CD4-positive, alpha-beta T cell (primary cell): ENCODE results near the gene ZMYND15. TPM values are rescaled to one million over a fixed set of nuclear protein-coding genes. Genes with fewer than 3 reads are reported as not detected.

ENCODE experiments used
- ATAC-seq: fragments of 200-7000 bp; cut with Tn5 transposase; one replicate; pipeline ENCODE4 v1.10.0; 2022; ENCODE audit warnings: mild to moderate bottlenecking; ENCODE audit not compliant: poor library complexity
- CTCF ChIA-PET: fragments of 350-600 bp; sonication (Branson Sonifier 250); formaldehyde crosslinking; loops from one replicate; lab custom pipeline; 2021; ENCODE audit warnings: antibody characterized with exemption, inconsistent platforms; lab: Charles Lee
- POLR2A ChIA-PET: fragments of 350-600 bp; sonication (Branson Sonifier 250); formaldehyde crosslinking; loops from one replicate; lab custom pipeline; 2021; ENCODE audit warnings: antibody characterized with exemption, inconsistent platforms; lab: Charles Lee
- DNase-seq, 14 experiments: peaks; one replicate each; pipeline ENCODE4 v3.0.0-alpha.2; 2013 to 2020; ENCODE audit warnings: mixed read lengths in 2 of 14
- H3K27ac ChIP-seq, 2 donors: one replicate each; pipeline versions ENCODE4 v1.5.1 to v1.7.0; 2013; ENCODE audit warnings: low read length in 2 of 2, low read depth in 1 of 2, mild to moderate bottlenecking in 1 of 2
- H3K27me3 ChIP-seq, 2 experiments: 1 replicate in 1 of 2; 2 replicates in 1 of 2; pipeline versions ENCODE4 v1.6.1 to v1.7.0; 2013; ENCODE audit warnings: low read length in 2 of 2, control low read depth in 1 of 2, mild to moderate bottlenecking in 1 of 2, moderate library complexity in 1 of 2; ENCODE audit not compliant: insufficient read depth in 2 of 2, control insufficient read depth in 1 of 2
- H3K36me3 ChIP-seq: one replicate; pipeline ENCODE4 v1.6.1; 2013; ENCODE audit warnings: low read length, control low read depth; ENCODE audit not compliant: insufficient read depth
- H3K4me1 ChIP-seq: one replicate; pipeline ENCODE4 v1.6.1; 2013; ENCODE audit warnings: low read length, control low read depth; ENCODE audit not compliant: insufficient read depth
- H3K4me3 ChIP-seq: one replicate; pipeline ENCODE4 v1.5.1; 2013; ENCODE audit warnings: mild to moderate bottlenecking, low read length, moderate library complexity
- H3K9me3 ChIP-seq, 2 experiments: 1 replicate in 1 of 2; 2 replicates in 1 of 2; pipeline versions ENCODE4 v1.6.1 to v1.7.0; 2013; ENCODE audit warnings: low read length in 2 of 2, mild to moderate bottlenecking in 2 of 2, control low read depth in 1 of 2, moderate library complexity in 1 of 2; ENCODE audit not compliant: control insufficient read depth in 1 of 2, insufficient read depth in 1 of 2
- H3K27ac Mint-ChIP-seq: one replicate; pipeline ENCODE4 v1.8.0; 2020; ENCODE audit warnings: mixed read lengths
- H3K27me3 Mint-ChIP-seq: one replicate; pipeline ENCODE4 v1.8.0; 2021; ENCODE audit warnings: mixed read lengths
- H3K36me3 Mint-ChIP-seq: one replicate; pipeline ENCODE4 v1.8.0; 2021; ENCODE audit warnings: low read depth, mixed read lengths
- H3K4me1 Mint-ChIP-seq: one replicate; pipeline ENCODE4 v1.8.0; 2021; ENCODE audit warnings: low read depth, mixed read lengths
- H3K4me3 Mint-ChIP-seq: one replicate; pipeline ENCODE4 v1.8.0; 2020; ENCODE audit warnings: mild to moderate bottlenecking, mixed read lengths
- H3K9me3 Mint-ChIP-seq: one replicate; pipeline ENCODE4 v1.8.0; 2020; ENCODE audit warnings: mixed read lengths
- CTCF ChIP-seq: fragments of 200-600 bp; IDR thresholded peaks from one replicate; pipeline ENCODE4 v1.8.0; 2022; ENCODE audit warnings: antibody characterized with exemption, mild to moderate bottlenecking
- intact Hi-C, 2 experiments: fragments of 100-400 bp; cut with DNase I in 1 of 2; cut with micrococcal nuclease in 1 of 2; formaldehyde crosslinking; loops; one replicate each; pipeline versions ENCODE4 v1.15.1 to v1.9.0; 2023 to 2025; cut with DNase I, micrococcal nuclease
- total RNA-seq, 174 experiments: library from RNA in 2 of 174; stranded (reverse) in 2 of 174; gene quantifications; one replicate each; pipeline ENCODE4 v1.2.3 and lab custom pipeline; 2021 to 2026

ZMYND15 gene
- total RNA-seq, 2 experiments from 2014 or later = 3.1 to 3.3 TPM

GRCh38 chr17:4733073-4733531, 6.5 kb upstream of the ZMYND15 start:
- H3K4me3 ChIP-seq = no peak overlapping the region

GRCh38 chr17:4734857-4735475, 4.7 kb upstream of the ZMYND15 start:
- TF ChIP-seq CTCF = no peak
- Mint-ChIP-seq H3K27ac (no peak overlapping the region), H3K4me3 (no peak overlapping the region), H3K36me3 (peaks cover 11% of the 10 kb centered on the region), H3K9me3 (no peaks in the 10 kb centered on the region), H3K27me3 (peaks cover 9% of the 10 kb centered on the region), H3K4me1 (peaks cover 33% of the 10 kb centered on the region)
- Histone ChIP-seq H3K27me3 (peaks cover 0 to 11% of the 10 kb centered on the region in 2 experiments), H3K4me3 (no peak overlapping the region), H3K9me3 (no peaks in the 10 kb centered on the region), H3K27ac (no peak overlapping the region), H3K36me3 (no peaks in the 10 kb centered on the region), H3K4me1 (peaks cover 45% of the 10 kb centered on the region)
- ATAC-seq = no peak
- no peak for DNase-seq
- POLR2A ChIA-PET = no interaction called here
- intact Hi-C loops = loop anchor here in 1 of 2 experiments (5.0 kb wide), 2 partner anchors 33 to 52 kb away; partner anchors contain the start of genes GLTPD2, PELP1 and VMO1
- CTCF ChIA-PET = interaction anchor here (1.6 kb wide), 1 partner anchor 55 kb away, joined by 8 read pairs; no protein-coding TSS in a partner anchor

More at GRCh38 chr17:4733073-4733531, 6.5 kb upstream of the ZMYND15 start:
- Histone ChIP-seq H3K4me1 (peaks cover 29% of the 10 kb centered on the region), H3K36me3 (no peaks in the 10 kb centered on the region), H3K27ac (no peak overlapping the region), H3K27me3 (no peaks in the 10 kb centered on the region), H3K9me3 (no peaks in the 10 kb centered on the region)
- intact Hi-C loops = loop anchor here in 1 of 2 experiments (2.0 to 5.0 kb wide), 2 partner anchors 54 to 156 kb away; partner anchors contain the start of genes GLTPD2 and VMO1
- H3K4me1 Mint-ChIP-seq = peaks cover 24% of the 10 kb centered on the region
- H3K36me3 Mint-ChIP-seq = peaks cover 7% of the 10 kb centered on the region
- peak overlapping the region; percentile 5 for H3K27ac Mint-ChIP-seq
- H3K27me3 Mint-ChIP-seq = no peaks in the 10 kb centered on the region
- ATAC-seq = no peak
- ChIA-PET POLR2A (interaction anchor here (1.1 kb wide), 1 partner anchor 22 kb away, joined by 5 read pairs; the partner anchor contains the start of gene ARRB2), CTCF (interaction anchor here (1.5 to 2.9 kb wide), 2 partner anchors 23 to 57 kb away, joined by 3 to 15 read pairs; partner anchors contain the start of gene ARRB2)
- no peaks in the 10 kb centered on the region for H3K9me3 Mint-ChIP-seq
- H3K4me3 Mint-ChIP-seq = peak overlapping the region; percentile 1
- DNase-seq = peak in 3 of 14 experiments; percentile 42 to 68 (median 55)
- TF ChIP-seq CTCF = no peak

GRCh38 chr17:4735876-4736651, 3.6 kb upstream of the ZMYND15 start:
- H3K27me3 Mint-ChIP-seq = peaks cover 18% of the 10 kb centered on the region
- H3K4me1 Mint-ChIP-seq = peaks cover 31% of the 10 kb centered on the region
- no peaks in the 10 kb centered on the region for H3K36me3 ChIP-seq
- peak overlapping the region; percentile 70 for H3K4me3 Mint-ChIP-seq
- peaks cover 6 to 20% of the 10 kb centered on the region in 2 experiments for H3K27me3 ChIP-seq
- peak overlapping the region; percentile 25 for H3K27ac Mint-ChIP-seq
- H3K4me3 ChIP-seq = no peak overlapping the region
- H3K27ac ChIP-seq = no peak overlapping the region
- TF ChIP-seq CTCF = no peak
- POLR2A ChIA-PET = interaction anchor here (0.9 kb wide), 1 partner anchor 54 kb away, joined by 4 read pairs; no protein-coding TSS in a partner anchor
- DNase-seq = peak in 2 of 14 experiments; percentile 63 to 73
- ATAC-seq = no peak
- peaks cover 11% of the 10 kb centered on the region for H3K36me3 Mint-ChIP-seq
- CTCF ChIA-PET = interaction anchor here (0.9 to 1.6 kb wide), 2 partner anchors 26 to 54 kb away, joined by 3 to 8 read pairs; partner anchors contain the start of gene ARRB2
- intact Hi-C loops = loop anchor here in 1 of 2 experiments (5.0 kb wide), 1 partner anchor 34 kb away; the partner anchor contains the start of gene PELP1
- peaks cover 0 to 5% of the 10 kb centered on the region in 2 experiments for H3K9me3 ChIP-seq
- H3K4me1 ChIP-seq = peaks cover 45% of the 10 kb centered on the region
- no peaks in the 10 kb centered on the region for H3K9me3 Mint-ChIP-seq
